Mesothelial cell of epicardium (in vitro differentiated cells): ENCODE data around the gene HIVEP3. TPM values are rescaled to one million over a fixed set of nuclear protein-coding genes. Genes with fewer than 3 reads are reported as not detected.

Source experiments
- DNase-seq, 2 experiments: peaks; one replicate each; pipeline ENCODE4 v3.0.0; 2021; ENCODE audit warnings: low spot score in 2 of 2; ENCODE audit not compliant: unreplicated experiment in 2 of 2
- H3K27ac Mint-ChIP-seq: 2 replicates; pipeline ENCODE4 v1.8.0; 2021; ENCODE audit warnings: mixed read lengths
- H3K27me3 Mint-ChIP-seq: 2 replicates; pipeline ENCODE4 v1.8.0; 2021; ENCODE audit warnings: low read depth, mixed read lengths
- H3K36me3 Mint-ChIP-seq: 2 replicates; pipeline ENCODE4 v1.8.0; 2021; ENCODE audit warnings: mixed read lengths
- H3K4me1 Mint-ChIP-seq: 2 replicates; pipeline ENCODE4 v1.8.0; 2021; ENCODE audit warnings: mixed read lengths
- H3K4me3 Mint-ChIP-seq: 2 replicates; pipeline ENCODE4 v1.8.0; 2021; ENCODE audit warnings: mild to moderate bottlenecking, moderate library complexity, mixed read lengths
- H3K9me3 Mint-ChIP-seq: 2 replicates; pipeline ENCODE4 v1.8.0; 2021; ENCODE audit warnings: mixed read lengths
- total RNA-seq: library from RNA; stranded (reverse); gene quantifications from 3 replicates; pipeline ENCODE4 v1.2.1, GENCODE V29; 2021
- TF ChIP-seq, protein P1 (sequence below): fragments of 200-600 bp; sonication (generic); IDR thresholded peaks from one replicate; pipeline ENCODE4 v1.5.0; 2021; ENCODE audit warnings: antibody characterized with exemption; ENCODE audit not compliant: unreplicated experiment

The HIVEP3 gene
- total RNA-seq, 1 donor from 2014 or later, result 8.9 TPM

DNA sequence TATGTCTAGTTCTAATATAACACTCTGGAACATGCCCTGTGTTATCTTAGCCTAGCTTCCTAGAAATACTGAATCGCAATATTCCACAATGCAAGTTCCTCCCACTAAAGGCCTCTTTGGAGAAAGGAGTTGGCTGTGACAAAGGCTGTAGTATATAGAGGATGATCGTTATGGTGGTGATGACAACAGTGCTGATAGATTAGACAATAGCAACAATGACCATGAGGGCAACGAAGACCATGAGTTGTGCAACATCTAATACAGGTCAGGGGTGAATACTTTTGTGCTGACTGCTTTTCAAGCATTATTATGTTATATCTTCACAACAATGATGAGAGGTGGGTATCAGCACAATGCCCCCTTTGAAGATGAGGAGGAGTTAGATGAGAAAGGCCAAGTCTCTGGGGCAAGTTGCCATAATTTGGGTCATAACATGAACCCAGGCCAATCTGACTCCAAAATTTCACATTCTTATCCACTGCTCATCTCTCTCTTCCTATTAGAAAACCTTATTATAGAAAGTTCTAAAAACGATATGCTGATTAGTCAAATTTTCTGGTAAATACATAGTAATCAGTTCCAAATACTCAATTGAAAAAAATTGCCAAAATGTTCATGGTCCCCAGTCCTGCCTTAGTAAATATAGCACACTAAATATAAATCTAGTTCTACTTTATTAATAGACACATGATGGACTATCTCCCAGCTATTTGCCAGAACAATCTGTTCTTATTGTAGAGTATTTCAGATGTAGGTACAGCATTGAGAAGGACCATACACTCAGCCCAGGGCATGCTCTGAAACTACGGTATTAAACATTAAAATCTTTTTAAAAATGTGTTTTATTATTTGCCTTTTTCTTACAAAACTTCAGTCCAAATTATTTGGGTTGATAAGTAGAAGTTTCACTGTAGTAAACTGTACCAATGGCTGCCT lies 37.5 kb downstream of the HIVEP3 start:
- no peaks in the 10 kb centered on the region for H3K9me3 Mint-ChIP-seq
- no peaks in the 10 kb centered on the region for H3K36me3 Mint-ChIP-seq
- DNase-seq, result no peak
- H3K27me3 Mint-ChIP-seq, result no peaks in the 10 kb centered on the region
- peak overlapping the region; percentile 74 for H3K27ac Mint-ChIP-seq
- TF ChIP-seq, protein P1, sequence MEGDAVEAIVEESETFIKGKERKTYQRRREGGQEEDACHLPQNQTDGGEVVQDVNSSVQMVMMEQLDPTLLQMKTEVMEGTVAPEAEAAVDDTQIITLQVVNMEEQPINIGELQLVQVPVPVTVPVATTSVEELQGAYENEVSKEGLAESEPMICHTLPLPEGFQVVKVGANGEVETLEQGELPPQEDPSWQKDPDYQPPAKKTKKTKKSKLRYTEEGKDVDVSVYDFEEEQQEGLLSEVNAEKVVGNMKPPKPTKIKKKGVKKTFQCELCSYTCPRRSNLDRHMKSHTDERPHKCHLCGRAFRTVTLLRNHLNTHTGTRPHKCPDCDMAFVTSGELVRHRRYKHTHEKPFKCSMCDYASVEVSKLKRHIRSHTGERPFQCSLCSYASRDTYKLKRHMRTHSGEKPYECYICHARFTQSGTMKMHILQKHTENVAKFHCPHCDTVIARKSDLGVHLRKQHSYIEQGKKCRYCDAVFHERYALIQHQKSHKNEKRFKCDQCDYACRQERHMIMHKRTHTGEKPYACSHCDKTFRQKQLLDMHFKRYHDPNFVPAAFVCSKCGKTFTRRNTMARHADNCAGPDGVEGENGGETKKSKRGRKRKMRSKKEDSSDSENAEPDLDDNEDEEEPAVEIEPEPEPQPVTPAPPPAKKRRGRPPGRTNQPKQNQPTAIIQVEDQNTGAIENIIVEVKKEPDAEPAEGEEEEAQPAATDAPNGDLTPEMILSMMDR, result no peak
- no peak overlapping the region for H3K4me3 Mint-ChIP-seq
- peaks cover 51% of the 10 kb centered on the region for H3K4me1 Mint-ChIP-seq

DNA sequence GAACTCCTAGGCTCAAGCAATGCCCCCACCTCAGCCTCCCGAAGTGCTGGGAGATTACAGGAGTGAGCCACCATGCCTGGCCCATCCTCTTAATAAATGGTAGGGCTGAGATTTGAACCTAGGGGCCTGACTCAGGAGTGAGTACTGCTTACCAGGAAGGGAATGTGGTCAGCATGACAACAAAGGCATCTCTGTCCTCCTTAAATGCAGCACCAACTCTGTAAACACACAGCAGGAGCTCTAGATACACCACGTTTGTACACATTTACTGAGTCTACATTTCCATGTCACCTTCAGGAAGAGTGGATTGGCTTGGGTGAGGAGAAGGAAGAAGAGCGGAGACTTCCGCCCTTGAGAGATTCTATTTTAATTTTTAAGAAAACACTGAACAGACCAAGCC lies 38.5 kb downstream of the HIVEP3 start:
- TF ChIP-seq, protein P1, result no peak
- H3K27ac Mint-ChIP-seq, result peak overlapping the region; percentile 11
- no peaks in the 10 kb centered on the region for H3K27me3 Mint-ChIP-seq
- no peaks in the 10 kb centered on the region for H3K36me3 Mint-ChIP-seq
- DNase-seq, result no peak
- no peaks in the 10 kb centered on the region for H3K9me3 Mint-ChIP-seq
- peaks cover 56% of the 10 kb centered on the region for H3K4me1 Mint-ChIP-seq
- H3K4me3 Mint-ChIP-seq, result no peak overlapping the region

DNA sequence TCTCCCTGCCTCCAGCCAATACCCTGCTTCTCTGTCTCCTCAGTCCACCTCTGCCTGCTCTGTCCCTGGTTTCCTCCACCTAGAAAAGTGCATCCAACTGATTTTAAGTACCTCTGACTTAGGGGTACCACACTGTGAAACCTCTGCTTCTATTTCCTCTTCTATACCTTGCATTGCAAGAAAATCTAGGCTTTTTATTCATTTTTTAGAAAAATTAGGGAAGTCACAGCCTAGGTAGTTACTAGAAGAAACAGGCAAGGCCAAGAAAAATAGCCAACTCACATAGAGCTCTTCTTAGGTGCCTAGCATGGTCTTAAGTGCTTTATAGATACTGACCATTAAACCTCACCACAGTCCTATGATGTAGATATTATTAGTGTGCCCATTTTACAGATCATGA lies 39.1 kb downstream of the HIVEP3 start:
- Mint-ChIP-seq H3K36me3 (no peaks in the 10 kb centered on the region), H3K9me3 (no peaks in the 10 kb centered on the region), H3K4me3 (no peak overlapping the region), H3K27ac (no peak overlapping the region), H3K27me3 (no peaks in the 10 kb centered on the region), H3K4me1 (peaks cover 57% of the 10 kb centered on the region)
- TF ChIP-seq, protein P1, result no peak
- DNase-seq, result no peak

DNA sequence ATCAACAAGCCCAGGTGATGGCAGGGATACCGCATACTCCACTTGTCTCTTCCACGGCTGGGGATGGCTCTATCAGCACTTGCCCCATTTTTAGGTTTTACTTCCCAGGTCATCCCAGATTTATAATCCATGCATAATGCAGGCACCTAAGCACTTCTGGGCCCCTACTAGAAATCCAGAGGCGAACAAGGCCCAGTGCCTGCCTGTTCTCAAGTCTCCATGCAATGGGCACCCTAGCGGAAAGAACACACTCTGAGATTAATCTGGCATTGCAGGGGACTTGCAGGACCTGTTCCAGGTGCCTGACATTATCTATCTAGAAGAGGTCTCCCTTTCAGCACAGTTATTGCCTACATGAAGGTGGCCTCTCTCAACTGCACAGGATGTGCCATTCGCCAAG lies 39.8 kb downstream of the HIVEP3 start:
- Mint-ChIP-seq H3K9me3 (no peaks in the 10 kb centered on the region), H3K36me3 (no peaks in the 10 kb centered on the region), H3K27me3 (no peaks in the 10 kb centered on the region), H3K4me3 (no peak overlapping the region), H3K4me1 (peaks cover 57% of the 10 kb centered on the region), H3K27ac (peak overlapping the region; percentile 56)
- DNase-seq, result no peak
- TF ChIP-seq, protein P1, result no peak

DNA sequence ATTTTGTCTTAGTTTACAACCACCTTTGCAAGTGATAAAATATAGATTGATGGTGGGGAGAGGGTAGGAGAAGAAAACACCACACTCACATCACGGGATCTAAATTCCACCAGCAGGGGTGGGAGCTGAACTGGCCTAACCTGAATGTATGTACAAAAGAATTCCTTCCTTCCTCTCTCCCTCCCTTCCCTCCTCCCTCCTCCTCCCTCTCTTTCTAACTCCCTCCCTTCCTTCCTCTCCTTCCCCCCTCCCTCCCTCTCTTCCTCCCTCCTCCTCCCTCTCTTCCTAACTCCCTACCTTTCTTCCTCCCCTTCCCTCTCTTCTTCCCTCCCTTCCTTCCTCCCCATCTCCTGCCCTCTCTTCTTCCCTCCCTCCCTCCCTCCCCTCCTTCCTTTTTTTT lies 40.2 kb downstream of the HIVEP3 start:
- TF ChIP-seq, protein P1, result no peak
- Mint-ChIP-seq H3K4me1 (peaks cover 57% of the 10 kb centered on the region), H3K27ac (peak overlapping the region; percentile 56), H3K9me3 (no peaks in the 10 kb centered on the region), H3K36me3 (no peaks in the 10 kb centered on the region), H3K4me3 (no peak overlapping the region), H3K27me3 (no peaks in the 10 kb centered on the region)
- no peak for DNase-seq
